Nucleus accumbens (tissue), 56 donors: Measurements from ENCODE around the gene DHX34.
"Not testable (repeated sequence)": the region's sequence is repeated elsewhere in the genome, so short reads cannot be mapped to it uniquely, and the experiment has no call there.

Source experiments
- DNase-seq, 56 donors: peaks; one replicate each; lab custom pipeline; 2025; lab: John Stamatoyannopoulos, UW

Gene DHX34

DNA sequence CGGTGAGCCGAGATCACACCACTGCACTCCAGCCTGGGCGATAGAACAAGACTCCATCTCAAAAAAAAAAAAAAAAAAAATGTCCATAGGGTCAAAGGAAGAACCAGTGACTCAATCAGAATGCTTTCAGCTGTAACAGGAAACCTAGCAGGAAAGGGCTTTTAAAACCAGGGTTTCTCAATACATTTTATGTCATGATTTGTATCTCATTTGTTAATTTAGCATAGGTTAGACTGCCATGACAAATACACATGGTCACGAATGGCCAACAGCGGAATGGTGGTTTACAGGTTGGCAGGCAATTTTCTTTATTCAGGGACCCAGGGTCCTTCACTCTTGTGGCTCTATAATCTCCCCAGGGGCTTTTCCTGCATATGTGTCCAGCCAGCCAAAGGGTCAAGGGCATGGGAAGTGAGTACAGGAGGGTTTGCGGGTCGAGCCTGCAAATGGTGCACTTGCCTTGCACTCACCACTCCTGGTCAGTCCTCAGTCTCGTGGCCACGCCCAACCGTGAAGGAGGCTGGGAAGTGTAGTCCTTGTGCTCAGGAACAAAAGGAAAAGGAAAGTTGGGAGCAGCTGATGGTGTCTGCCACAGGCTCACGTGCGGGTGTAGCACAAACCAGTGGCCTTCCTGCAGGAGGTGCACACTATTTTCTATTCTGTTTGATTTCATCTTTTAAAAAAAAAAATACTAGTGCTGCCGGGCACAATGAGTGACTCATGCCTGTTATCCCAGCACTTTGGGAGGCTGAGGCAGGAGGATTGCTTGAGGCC lies 14.8 kb downstream of the DHX34 start:
- DNase-seq = no peak

DNA sequence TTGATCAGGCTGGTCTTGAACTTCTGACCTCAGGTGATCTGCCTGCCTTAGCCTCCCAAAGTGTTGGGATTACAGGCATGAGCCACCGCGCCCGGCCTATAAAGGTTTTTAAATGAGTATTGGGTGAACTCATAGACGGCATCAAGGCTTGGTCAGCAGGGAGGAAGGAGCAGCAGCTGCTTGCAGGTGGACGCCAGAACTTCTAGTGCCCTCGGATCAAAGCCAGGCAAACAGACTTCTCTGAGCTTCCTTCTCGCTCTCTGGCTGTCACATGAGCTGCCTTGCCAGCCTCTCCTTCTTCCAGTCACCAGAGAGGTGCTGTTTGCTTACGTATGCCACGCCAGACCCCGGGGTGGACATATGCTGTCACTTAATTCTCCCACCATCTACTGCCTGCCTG lies 16.3 kb downstream of the DHX34 start:
- DNase-seq = not testable (repeated sequence)

DNA sequence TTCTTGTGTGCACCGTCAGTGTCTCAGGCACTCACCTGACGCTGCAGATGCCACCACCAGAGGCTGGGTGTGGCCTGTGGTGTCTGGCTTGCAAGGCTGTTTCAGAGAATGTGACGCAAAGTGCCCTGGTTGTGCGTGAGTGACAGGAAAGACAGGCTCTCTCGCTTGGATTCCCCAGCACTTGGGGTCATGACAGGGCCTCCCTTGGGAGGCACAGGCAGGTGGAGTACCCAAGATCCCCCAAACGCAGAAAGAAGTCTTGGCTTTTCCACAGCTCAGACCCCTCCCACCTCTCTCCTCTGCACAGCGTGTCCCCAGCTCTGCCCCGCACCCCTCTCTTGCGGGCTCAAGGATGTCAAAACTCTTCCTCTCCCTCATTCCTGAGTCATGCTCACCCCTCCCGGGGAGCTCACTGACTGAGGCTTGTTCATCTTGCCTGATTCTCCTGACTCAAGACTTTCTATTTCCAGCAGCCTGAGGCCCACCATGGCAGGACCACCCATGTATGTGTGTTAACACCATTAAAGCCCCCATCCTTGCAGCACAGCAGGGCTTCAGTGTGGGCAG lies 21.0 kb downstream of the DHX34 start:
- DNase-seq = peak in 36 of 56 donors; percentile 2 to 76 (median 36)

DNA sequence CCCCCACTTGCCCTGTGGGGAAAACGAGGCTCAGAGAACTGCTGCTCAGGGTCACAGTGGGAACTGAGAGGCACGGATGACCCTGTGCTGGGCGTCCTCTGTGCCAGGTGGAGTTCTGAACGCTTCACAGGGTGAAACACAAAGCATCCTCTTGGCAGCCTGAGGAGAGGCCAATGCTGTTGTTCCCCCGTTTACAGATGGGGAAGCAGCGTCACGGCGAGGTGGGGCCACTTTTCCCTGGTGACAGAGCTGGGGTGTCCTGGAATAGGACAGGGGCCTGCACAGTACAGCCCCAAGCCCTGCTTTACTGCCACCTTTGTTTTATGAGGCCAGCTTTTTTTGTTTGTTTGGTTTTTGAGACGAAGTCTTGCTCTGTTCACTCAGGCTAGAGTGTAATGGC lies 22.1 kb downstream of the DHX34 start:
- no peak for DNase-seq

DNA sequence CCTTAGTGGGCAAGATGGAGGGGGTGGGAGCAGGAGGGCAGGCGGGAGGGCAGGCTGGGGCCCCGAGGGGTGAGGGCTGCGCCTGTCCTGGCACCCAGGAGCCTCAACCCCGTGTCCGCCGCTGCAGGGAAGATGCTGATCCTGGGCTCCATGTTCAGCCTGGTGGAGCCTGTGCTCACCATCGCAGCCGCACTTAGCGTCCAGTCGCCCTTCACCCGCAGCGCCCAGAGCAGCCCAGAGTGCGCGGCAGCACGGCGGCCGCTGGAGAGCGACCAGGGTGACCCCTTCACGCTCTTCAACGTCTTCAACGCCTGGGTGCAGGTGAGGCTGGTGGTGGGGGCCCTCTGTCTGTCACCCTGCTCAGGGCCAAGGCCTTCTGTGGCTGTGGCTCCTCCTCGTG lies 23.5 kb downstream of the DHX34 start:
- no peak for DNase-seq

DNA sequence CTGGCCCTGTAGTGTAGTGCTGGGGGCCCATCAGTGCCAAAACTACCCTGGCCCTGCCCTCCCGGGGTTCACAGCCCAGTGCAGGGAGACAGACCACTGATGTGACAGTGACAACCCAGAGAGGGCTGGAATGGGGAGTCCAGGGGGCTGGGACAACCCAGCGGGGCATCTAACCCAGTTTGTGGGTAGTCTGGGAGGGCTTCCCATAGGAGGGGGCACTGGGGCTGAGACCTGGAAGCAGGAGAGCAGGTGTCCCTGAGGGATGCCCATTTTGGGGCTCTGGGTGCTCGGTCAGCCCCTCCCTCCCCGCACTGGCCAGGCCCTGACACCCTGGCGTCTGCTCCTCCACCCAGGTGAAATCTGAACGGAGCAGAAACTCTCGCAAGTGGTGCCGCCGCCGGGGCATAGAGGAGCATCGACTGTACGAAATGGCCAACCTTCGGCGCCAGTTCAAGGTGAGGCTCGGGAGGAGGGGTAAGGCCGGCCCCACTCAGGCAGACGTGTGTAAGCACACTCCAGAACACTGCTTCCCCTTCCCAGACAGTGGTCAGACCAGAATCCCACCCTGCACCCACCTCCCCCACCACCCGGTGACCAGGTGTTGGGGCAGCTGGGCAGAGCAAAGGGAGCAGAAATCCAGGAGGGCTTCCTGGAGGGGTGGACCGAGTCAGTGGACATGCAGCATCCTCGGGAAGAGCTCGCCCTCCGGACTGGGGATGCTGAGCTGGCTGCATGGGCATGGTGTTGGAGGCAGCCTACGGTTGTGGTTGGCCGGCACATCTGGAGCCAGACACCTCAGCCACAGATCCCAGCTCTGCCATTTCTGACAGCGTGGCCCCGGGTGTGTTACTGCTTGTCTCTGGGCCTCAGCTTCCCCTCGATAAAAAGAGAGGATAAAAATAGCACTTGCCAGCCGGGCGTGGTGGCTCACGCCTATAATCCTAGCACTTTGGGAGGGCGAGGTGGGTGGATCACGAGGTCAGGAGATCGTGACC lies 24.4 kb downstream of the DHX34 start:
- no peak for DNase-seq

DNA sequence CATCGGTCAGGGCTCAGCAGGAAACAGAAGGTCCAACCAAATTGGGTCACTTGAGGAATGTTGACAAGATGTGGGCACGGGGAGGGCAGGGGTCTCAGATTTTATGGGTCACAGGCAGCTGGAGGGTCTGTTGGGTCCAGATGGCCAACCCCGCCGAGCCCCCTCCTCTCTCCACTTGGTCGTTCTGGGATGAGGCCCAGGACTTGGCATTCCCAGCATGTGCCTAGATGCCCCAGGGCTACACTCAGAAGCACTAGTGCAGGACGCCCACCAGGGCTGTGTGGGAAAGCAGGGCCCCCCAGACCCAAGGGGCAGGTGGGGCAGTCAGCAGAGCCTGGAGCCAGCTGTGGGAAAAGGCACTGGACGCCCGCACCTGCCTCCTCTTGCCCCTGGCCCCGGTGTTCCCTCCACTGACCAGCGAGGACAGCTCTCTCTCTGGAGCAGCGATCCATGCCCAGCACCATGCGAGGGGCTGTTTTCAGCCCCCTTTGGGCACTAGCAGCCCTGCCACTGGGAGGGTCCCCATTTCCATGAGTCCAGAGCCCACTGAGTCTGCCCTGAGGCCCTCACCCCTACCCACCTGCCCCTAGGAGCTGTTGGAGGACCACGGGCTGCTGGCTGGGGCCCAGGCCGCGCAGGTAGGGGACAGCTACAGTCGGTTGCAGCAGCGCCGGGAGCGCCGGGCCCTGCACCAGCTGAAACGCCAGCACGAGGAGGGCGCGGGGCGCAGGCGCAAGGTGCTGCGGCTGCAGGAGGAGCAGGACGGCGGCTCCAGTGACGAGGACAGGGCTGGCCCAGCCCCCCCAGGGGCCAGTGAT lies 26.0 kb downstream of the DHX34 start:
- DNase-seq = no peak

DNA sequence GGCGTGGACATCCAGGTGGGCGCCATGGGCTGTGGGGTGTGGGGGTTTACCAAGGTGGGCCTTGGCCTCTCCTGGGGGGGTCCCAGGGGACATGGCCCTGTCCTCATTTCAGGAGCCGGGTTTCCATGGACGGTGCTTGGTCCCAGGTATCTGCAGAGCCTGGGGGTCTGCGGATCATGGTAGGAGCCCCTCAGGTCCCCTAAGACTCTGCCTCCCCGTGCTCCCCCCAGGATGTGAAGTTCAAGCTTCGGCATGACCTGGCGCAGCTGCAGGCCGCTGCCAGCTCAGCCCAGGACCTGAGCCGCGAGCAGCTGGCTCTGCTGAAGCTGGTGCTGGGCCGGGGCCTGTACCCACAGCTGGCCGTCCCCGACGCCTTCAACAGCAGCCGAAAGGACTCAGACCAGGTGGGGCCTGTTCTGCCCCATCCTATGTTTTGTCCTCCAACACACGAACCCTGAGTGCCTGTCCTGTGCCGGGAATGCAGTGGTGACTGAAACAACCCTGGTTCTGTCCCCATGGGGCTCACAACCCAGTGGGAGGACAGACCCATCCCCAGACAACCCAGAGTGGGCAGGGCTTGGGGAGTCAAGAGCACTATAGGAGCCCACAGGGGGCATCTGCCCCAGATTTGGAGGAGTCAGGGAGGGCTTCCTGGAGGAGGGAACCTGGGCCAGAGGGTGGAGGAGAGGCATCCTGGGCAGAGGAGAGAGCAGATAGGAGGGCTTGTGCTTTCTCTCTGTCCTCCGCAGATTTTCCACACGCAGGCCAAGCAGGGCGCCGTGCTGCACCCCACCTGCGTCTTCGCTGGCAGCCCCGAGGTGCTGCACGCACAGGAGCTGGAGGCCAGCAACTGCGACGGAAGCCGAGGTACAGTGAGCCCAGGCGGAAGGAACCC lies 26.8 kb downstream of the DHX34 start:
- DNase-seq = no peak

DNA sequence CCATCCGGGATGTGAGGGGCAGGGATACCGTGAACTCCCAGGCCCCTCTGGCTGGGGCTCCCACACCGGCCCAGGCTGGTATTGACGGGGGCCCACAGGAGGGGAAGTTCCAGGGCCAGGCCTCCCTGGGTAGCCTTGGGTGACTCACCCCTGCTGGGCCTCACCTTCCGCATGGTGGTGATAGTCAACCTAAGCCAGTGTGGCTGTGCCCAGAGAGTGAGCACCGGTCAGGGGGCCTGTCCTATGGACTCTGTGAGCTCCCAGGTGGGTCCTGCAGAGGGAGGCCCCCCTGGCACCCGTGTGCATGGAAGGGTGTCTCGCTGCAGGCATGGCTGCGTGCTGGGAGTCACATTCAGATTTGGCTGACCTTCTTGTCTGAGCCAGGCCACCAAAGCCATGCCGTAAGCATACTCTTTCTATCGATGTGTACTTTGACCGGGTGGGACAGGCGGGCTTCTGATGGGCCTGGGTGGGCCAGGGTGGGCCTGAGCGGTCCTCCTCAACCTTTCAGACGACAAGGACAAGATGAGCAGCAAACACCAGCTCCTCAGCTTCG lies 27.6 kb downstream of the DHX34 start:
- no peak for DNase-seq

DNA sequence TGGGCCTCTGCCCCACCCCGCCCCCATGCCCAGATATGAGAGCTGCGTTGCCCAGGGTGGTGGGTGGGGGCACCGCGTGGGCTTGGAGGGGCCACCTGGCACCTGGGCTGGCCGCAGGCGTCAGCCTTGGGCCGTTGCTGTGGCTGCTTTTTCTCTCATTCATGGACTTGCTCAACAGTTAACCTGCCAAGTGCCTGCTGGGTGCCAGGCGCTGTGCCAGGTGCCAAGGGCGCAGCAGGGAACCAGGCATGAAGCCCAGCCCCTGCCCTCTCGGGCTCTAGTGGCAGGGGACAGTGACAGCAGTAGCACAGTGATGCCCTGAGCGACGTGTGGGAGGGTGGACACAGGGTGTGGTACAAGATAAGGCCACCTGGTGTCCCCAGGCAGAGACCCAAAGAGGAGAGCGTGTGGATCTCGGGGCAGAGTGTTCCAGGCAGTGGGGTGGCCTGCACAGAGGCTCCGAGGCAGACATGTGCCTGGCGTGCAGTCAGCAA lies 28.1 kb downstream of the DHX34 start:
- DNase-seq = peak in 14 of 56 donors; percentile 3 to 49 (median 10)

DNA sequence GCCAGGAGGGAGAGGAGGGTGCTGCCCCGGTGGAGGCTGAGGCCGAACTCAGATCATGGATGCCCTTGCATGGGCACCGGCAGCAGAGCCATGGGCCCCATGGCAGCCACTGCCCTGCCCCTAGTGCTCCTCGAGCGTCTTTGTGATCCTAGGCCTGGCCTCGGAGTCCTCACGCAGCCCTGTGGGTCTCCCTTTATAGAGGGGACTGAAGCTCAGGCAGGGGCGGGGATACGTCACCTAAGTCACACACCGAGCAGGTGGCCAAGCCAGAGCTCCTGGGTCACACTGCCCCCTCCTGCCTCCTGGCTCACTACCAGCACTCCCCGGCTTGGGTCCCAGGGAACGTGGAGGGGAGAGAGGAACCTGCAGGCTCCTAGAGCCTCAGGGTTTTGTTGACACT lies 28.7 kb downstream of the DHX34 start:
- DNase-seq = no peak

DNA sequence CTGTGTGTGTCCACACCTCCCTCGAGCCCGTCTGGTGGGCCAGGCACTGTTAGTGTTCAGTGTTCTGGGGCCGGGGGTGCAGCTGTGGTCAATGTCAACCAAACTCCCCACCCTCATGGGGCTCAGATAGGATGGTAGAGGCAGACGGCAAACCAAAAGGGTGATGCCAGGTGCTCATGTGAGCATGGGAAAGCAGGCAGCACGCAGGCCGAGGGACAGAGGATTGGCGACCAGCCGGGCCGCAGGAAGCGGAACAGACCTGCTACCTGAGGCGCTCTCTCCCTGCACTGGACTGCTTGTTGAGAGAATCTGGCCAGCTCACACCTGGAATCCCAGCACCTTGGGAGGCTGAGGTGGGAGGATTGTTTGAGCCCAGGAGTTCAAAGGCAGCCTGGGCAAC lies 29.1 kb downstream of the DHX34 start:
- no peak for DNase-seq

DNA sequence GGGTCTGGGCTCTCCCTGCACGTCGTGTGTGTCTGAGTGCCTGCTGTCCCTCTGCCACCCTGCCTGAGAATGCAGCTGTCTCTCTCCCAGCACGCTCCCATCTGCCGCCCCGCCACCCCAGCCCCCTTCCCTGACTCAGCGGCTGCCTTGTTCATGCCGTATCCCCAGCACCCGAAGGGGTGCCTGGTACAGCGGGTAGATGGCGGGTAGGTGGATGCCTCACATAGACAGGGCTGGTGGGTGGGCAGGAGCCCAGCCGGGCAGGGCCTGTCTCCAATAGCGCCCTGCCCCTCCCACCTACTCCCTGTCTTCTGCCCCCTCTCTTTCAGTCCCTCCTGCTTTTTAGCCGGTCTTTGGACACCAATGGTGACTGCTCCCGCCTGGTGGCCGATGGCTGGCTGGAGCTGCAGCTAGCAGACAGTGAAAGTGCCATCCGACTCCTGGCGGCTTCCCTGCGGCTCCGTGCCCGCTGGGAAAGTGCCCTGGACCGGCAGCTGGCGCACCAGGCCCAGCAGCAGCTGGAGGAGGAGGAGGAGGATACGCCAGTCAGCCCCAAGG lies 30.3 kb downstream of the DHX34 start:
- DNase-seq = peak in 51 of 56 donors; percentile 10 to 88 (median 64)

DNA sequence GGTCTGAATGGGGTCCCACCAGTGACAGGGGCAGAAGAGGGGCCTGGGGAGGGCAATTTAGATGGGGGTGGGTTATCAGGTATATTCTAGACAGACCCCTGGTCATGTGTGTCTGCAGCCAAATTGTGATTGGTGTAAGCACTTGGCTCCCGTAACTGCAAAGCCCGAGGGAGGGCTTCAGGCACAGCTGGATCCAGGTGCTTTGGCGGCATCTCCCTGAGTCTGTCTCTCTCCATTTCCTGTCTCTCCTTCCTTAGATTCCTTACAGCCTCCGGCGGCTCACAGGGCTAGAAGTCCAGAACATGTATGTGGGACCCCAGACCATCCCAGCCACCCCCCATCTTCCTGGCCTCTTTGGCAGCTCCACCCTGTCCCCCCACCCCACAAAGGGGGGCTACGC lies 31.4 kb downstream of the DHX34 start:
- DNase-seq = no peak

DNA sequence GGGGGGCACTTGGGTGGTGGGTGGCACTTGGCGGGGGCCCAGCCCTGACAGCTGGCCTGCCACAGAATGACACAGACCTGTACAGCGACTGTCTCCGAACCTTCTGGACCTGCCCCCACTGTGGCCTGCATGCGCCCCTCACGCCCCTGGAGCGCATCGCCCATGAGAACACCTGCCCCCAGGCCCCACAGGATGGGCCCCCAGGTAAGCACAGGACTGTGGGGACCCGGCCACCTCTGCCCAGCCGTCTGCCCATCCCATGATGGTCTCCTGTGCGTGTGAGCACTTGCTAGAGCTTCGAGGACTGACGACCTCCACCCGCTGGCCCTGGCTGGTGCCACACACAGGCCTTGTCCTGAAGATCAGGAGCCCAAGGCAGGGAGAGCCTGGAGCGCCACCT lies 32.0 kb downstream of the DHX34 start:
- DNase-seq = no peak

DNA sequence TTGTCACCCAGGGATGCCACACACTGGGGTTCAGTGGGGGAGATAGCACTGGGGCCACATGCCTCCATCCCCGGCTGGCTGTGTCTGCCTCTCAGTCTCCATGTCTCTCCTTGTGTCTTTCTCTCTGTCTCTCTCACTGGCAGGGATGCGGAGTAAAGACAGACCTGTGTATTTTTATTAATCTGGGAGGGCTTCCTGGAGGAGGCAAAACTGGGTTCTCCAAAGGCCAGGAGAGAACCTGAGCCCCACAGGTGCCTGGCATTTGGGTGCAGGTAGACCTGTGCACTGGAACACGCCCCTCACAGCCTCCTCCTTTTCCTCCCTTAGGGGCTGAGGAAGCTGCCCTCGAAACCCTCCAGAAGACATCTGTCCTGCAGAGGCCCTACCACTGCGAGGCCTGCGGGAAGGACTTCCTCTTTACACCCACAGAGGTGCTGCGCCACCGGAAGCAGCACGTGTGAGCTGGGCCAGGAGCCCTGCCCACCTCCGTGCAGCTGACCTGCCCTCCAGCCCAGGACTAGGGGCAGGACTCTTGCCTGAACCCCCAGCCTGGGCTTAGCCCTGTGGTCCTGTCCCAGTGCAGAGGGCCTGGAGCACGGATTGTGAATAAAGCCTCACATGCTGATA lies 32.7 kb downstream of the DHX34 start:
- DNase-seq = no peak

DNA sequence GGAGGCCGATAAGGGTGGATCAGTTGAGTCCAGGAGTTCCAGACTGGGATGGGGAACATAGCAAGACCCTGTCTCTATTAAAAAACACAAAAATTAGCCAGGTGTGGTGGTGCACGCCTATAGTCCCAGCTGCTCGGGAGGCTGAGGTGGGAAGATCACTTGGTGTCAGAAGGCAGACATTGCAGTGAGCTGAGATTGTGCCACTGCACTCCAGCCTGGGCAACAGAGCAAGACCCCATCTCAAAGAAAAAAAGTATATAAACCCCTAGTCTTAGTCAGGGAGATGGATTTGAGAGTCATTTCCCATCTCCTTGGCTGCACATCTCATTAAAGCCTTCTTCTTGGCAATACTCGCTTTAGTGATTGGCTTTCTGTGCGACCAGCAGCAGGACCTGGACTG lies 34.8 kb downstream of the DHX34 start:
- DNase-seq = not testable (repeated sequence)

DNA sequence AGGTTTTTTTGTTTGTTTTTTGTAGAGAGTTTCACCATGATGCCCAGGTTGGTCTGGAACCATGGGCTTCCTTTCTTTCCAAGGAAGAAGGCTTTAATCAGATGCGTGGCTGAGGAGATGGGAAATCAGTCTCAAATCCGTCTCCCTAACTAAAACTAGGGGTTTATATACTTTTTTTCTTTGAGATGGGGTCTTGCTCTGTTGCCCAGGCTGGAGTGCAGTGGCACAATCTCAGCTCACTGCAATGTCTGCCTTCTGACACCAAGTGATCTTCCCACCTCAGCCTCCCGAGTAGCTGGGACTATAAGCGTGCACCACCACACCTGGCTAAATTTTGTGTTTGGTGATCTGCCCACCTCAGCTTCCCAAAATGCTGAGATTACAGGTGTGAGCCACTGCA lies 35.4 kb downstream of the DHX34 start:
- not testable (repeated sequence) for DNase-seq
